Stimulated activated CD8-positive, alpha-beta memory T cell treated with anti-CD3 and anti-CD28 coated beads, Interleukin-7, amount 100 ng/mL, for 1 hour (primary cell): Measurements from ENCODE around the gene C4BPB.

Experiments
- DNase-seq, 2 donors: peaks; one replicate each; pipeline ENCODE4 v3.0.0-alpha.2; 2020; ENCODE audit warnings: low read depth in 2 of 2

C4BPB gene

DNA sequence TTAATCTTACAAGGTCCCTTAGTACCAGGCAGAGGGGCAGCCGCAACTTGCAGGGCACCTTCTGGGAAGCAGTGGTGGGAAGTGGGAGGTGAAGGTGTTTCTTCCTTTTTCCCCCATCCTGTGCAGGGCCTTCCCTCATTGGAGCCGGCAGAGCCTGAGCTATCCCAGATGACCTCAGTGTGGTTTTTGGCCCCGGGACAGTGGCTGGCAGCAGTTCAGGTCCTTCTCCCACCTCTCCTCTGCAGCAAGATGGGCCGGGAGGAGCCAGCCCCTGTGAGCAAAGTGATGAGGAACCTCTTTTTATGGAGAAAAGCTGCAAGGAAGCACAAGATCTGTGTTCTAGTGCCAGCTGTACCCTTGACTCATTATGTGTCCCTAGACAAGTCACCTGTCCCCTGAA lies 28.8 kb upstream of the C4BPB start:
- DNase-seq, result no peak

- DNase-seq, result no peak
Measured at GRCh38 chr1:207060596-207060995, 28.1 kb upstream of the C4BPB start.

- DNase-seq, result no peak
Measured at GRCh38 chr1:207062058-207062457, 26.6 kb upstream of the C4BPB start.

DNA sequence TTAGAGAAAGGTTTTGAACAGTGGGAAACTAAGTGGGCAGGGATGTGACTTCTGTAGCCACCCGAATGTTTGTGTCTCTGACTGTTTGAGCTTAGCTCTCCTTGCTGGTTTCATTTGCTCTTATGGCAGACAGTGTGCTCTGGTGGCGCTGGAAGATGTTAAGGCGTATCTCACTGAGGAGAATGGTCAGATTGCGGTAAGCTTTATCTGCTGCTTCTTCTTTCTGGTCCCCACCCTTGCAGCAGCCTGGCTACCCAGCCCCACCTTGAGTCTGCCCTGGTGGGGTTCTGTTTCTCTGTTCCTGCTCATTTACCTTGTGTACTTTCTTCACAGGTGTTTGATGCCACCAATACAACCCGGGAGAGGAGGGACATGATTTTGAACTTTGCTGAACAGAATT lies 25.6 kb upstream of the C4BPB start:
- no peak for DNase-seq

DNA sequence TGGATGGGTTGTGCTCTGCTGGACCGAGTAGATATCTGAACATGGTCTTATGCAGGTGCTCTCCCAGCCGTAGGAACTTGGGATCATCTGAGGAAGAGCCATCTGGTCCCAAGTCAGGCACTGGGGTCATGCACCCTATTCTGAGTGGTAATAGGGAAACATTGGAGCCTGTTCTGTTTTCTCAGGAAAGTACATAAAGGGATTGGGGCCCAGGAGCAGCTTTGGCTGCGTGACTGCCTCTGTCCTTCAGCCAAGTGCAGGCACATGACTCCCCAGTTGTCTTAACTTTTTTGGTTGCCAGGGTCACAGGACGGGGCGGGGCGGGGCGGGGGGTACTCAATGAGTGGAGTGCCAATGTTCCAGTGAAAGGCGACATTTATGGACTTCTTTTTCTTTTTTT lies 24.1 kb upstream of the C4BPB start:
- no peak for DNase-seq

DNA sequence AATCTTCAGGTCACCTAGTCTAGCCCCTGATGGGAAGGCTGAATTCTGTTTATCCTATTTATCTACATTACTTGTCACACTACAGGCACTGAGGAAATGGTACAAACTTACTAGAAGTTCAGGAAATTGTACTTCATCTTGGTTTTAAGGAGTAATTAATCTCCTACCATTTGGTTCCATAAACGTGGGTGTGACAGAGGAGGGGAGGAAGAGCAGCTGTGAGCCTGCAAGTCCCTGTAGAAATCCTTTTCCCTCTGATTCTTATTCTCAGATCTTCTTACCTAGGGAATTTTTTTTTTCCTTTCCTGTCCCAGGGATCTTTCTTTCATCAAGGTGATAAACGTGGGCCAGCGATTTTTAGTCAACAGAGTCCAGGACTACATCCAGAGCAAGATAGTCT lies 21.5 kb upstream of the C4BPB start:
- no peak for DNase-seq

DNA sequence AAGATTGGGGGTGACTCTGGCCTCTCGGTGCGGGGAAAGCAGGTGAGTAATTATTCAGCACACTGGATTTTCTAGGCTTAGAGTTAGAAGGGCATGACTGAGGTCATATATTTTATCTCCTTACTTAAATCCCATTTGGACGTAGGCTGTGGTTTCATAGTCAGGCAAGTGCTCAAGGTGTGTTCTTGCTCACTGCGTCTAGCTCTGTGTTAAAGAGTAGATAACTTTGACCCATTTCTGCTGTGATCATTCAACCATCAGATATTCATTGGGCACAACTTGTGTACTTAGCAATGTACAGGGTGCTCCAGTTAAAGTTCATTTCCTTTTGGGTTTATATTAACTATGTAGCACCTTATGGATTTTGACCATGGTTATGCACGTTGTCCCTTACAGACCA lies 21.0 kb upstream of the C4BPB start:
- no peak for DNase-seq

- DNase-seq, result no peak
Measured at GRCh38 chr1:207069061-207069460, 19.6 kb upstream of the C4BPB start.

- DNase-seq, result no peak
Measured at GRCh38 chr1:207069858-207070506, 18.7 kb upstream of the C4BPB start.

DNA sequence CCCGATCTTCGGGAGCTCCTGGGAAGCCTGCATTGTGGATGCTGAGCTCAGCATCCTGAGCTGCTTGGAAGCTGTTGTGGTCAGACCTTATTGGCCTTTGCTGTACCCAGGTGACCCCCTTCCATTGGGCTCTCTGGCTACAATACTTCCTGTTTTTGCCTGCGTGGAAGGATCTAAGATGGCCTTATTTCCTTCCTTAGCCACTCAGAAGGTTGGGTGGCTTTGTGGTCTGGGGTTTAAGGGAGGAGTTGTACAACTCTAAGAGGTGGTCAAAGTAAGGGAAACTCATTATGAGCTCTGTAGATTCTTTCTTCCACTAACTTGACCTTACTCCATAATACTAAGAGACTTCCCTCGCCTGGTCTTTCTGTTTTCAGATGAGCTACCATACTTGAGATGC lies 17.8 kb upstream of the C4BPB start:
- DNase-seq, result no peak

DNA sequence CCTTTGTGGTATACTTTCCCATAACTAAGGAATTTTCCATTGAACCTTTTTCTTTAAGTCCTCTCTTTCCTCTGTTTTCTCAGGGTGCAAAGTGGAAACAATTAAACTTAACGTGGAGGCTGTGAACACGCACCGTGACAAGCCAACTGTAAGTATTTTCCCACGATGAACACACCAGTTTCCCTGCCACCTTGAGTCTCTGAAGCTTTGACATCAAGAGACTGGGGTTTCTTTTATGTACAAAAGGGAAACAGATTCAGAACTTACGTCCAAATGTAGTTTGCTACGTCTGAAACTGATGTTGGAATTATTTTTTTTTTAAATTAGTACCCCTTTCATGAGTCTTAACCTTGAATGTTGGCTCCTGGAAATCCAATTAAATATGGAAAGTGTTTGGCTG lies 17.2 kb upstream of the C4BPB start:
- DNase-seq, result no peak

DNA sequence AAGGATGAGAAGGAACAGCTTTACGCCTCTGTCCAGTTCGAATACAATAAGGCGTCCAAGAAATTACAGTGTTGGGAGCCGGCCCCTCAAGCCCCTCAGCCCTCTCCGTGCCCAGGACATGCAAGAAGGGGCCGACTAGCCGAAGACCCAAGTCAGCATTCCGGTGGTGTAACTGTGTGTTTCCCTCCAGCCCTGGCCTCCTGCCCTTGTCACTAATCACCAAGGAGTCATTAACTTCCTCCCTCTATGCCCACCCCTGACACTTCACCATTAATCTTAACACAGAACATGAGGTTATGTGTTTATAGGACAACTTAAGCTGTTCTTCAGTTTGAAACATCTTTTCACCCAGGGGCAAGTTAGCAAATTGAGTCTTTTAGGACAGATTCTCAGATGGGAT lies 16.4 kb upstream of the C4BPB start:
- no peak for DNase-seq

DNA sequence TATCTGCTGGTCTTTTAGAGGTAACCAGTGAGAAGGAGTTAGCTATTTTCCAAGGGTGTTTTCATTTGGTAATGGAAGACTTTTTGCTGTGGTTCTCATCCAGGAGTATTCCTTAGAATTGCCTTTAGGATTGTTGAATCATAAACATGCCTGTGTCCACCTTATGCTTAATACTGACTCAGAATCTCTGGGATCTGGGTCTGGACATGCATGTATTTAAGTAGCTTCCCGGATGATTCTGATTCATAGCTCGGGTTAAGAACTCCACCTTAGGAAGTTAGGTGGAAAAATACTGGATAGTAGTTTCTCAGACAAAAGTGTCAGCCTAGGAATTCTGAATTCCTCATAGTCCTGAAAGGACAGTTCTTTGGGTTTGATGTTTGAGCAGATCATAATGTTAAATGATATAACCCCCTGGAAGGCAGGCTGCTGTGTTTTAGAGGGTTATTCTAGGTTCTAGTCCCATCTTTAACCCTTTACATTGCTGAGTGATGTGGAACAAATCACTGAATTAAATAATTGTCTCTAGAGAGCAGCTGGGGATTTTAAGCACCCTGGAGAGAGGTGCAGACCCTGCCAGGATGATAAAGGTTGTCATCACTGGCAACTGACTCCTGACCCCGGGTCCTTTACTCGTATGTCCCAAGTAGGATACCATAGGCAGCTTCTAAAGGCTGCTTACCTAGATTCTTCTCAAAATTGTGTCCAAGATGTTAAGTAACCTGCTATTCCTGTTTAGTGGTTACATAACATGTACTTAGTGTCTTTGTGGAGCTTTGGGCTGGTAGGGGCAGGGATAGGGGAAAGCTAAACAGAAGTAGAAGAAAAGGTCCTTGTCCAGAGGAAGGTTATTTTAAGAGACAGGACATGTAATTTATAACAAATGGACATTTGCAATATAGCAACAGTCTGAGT lies 14.5 kb upstream of the C4BPB start:
- no peak for DNase-seq

GRCh38 chr1:207076181-207076955 lies 12.3 kb upstream of the C4BPB start:
- no peak for DNase-seq

DNA sequence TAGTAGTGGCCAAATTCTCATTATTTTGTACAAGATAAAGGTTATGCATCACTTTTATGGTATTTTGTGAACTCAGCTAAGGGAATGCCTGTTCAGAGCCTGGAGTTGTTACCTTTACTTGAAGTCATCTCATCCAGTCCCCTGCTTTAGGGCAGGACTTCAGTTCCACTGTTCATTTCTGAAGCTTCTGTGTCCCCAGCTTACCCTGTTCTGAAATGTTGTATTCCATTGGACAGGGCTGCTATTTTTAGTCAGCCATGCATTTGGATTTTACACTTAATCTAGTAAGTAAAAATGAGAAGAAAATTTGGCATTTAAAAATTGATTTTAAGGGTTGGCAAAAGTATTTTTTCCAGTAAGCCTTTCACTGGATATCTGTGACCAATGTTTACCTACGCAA lies 11.6 kb upstream of the C4BPB start:
- DNase-seq, result no peak

DNA sequence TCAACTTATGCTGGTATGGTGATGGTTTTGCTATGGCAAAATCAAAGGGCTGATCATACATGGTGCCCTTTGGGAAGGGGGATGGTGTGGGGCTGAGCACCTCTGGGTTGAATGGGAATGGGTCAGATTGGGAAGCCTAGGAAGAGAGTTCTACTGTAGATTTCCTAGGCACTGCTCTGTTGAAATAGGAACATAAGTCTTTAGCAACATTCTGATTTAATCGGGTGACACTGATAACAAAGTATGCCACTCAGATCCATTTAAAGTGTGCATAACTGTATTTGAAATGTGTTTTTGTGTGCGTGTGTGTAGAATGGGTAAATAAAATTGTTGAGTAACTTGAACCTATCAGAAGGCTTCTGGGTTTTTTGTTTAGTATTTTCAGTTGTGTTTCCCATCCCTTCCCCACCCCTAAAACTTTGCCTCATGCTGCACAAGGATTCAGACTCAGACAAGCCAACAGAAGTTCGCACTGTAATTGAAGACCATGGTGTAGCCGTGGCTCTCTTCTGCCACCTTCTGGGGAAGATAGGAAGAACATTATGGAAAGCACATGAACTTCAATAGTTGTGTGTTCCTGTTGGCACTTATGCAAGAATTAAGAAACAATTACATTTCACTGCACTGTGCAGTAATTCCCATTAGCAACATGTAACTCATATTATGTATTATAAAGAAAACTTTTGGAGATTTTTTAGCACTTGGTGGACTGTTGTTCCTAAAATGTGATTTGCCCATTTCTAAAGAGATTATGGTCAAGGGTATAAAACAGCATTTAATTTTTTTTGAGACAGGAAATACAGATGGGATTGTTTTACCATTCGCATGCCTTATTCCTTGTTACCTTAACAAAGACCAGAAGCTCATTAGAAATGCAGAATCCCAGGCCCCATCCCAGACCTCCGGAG lies 10.9 kb upstream of the C4BPB start:
- peak; percentile 28 to 31 for DNase-seq

DNA sequence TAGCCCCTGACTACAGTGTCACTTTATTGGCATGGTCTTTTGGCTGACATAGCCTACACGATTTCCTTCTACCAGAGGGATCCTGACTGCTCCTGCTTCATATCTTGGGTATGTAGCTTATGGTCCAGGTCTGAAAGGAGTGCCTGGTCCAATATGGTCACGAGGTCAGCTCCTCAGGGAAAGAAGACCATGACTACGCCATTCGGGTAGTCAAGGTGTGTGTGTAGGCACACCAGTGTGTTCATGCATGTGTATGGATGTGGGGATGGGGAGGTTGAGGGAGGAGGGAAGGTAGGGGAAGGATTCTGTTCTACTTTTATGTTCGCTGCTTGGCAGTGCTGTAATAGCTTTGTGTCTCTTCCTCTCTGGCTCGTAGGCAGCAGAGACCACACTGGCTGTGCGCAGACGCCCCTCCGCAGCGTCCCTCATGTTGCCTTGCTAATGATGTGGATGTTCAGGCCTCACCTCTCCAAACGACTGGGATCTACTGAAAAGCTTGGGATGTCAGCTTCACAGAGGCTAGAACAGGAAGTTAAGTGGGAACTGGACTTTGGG lies 10.0 kb upstream of the C4BPB start:
- DNase-seq, result no peak

- DNase-seq, result no peak
Measured at GRCh38 chr1:207079706-207080241, 8.9 kb upstream of the C4BPB start.

DNA sequence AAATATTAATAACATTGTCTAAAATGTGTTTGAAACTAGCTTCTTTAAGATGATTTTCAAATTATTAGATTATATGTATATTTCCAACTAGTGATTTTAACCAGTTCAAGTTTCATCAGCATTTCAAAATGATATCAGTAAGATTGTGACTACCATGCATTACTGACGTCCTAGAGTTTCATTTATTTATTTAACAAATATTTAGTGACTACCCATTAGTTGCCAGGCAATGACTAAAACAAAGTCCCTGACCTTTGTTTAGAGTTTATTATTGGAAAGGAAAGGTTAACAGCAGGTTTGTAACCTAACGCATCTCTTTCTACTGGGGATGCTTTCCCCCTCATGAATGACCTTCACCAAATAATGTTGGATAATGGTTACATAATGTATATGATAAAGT lies 7.6 kb upstream of the C4BPB start:
- DNase-seq, result no peak

- DNase-seq, result no peak
Measured at GRCh38 chr1:207081806-207082205, 6.9 kb upstream of the C4BPB start.

GRCh38 chr1:207084232-207084631 lies 4.4 kb upstream of the C4BPB start:
- DNase-seq, result no peak
